Activated effector memory CD4-positive, alpha-beta T cell treated with Interleukin-2 at 50 U/mL for 16 hours (primary cell): ENCODE results near the gene MRPL28.
"Not testable (repeated sequence)": the region's sequence is repeated elsewhere in the genome, so short reads cannot be mapped to it uniquely, and the experiment has no call there.

ENCODE experiments used
- DNase-seq: peaks from one replicate; pipeline ENCODE4 v3.0.0-alpha.2; 2020

The MRPL28 gene

DNA sequence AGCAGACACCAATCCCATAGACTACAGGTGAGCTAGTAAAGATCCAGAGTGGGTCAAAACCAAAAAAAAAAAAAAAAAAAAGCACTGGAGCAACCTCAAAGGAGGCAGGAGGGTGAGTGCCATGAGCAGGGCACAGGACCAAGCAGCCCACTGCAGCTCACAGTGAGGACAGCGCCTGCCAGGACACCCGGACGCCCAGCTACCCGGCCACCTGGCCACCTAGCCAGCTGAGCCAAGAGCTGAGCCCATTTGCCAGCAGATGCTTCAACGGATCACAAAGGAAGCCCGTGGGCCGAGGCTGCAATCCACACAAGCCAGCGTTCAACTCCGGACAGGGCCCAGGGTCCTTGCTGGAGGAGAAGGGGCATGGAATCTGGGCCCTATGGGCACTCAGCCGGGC, 32.9 kb downstream of the MRPL28 start:
- DNase-seq, result no peak

DNA sequence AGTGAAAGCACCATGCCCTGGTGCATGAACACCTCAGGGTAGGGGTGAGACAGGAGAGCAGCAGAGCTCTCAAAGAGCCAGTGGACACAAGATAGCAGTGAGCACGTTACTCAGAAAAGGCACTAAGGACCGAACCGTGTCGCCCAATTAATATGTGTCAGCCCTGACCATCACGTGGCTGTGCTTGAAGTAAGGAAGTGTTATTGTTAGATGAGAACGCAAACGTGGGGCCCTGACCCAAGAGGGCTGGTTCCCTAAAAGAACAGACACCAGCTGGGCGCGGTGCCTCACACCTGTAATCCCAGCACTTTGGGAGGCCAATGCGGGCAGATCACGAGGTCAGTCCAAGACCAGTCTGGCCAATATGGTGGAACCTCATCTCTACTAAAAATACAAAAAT, 34.1 kb downstream of the MRPL28 start:
- no peak for DNase-seq

DNA sequence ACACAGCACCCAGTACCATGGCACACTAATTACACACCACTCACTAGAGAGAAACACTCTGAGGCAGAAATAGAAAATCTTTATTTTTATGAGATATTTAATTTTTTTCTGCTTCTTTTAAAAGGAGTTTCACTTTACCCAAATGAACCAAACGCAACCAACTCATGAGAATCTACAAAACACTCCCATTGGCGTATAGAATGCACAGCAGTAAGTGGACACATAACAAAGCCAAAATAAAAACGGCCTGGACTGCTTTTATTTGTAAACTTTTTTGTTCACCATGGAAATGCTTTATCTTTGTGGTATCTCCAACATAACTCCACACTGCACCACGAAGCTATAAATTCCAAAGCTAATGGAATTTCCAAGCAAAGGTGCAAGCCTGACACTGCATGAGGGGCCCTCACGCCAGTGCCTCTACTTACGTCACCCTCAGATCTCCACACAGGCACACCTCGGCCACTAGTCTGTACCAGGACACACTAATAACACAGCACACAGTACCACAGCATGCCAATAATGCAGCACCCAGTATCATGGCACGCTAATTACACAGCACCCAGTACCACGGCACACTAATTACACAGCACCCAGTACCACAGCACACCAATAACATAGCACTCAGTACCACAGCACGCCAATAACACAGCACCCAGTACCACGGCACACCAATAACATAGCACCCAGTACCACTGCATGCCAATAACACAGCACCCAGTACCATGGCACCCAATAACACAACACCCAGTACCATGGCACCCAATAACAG, 35.3 kb downstream of the MRPL28 start:
- not testable (repeated sequence) for DNase-seq

DNA sequence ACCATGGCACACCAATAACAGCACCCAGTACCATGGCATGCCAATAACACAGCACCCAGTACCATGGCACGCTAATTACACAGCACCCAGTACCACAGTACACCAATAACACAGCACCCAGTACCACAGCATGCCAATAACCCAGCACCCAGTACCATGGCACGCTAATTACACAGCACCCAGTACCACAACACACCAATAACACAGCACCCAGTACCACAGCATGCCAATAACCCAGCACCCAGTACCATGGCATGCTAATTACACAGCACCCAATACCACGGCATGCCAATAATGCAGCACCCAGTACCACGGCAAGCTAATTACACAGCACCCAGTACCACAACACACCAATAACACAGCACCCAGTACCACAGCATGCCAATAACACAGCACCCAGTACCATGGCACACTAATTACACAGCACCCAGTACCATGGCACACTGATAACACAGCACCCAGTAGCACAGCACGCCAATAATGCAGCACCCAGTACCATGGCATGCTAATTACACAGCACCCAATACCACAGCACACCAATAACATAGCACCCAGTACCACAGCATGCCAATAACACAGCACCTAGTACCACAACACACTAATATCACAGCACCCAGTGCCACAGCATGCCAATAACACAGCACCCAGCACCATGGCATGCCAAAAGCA, 36.0 kb downstream of the MRPL28 start:
- DNase-seq, result not testable (repeated sequence)

- DNase-seq, result no peak
Measured at GRCh38 chr16:333406-334094, 36.8 kb downstream of the MRPL28 start.

GRCh38 chr16:331181-331814, 39.0 kb downstream of the MRPL28 start:
- not testable (repeated sequence) for DNase-seq

DNA sequence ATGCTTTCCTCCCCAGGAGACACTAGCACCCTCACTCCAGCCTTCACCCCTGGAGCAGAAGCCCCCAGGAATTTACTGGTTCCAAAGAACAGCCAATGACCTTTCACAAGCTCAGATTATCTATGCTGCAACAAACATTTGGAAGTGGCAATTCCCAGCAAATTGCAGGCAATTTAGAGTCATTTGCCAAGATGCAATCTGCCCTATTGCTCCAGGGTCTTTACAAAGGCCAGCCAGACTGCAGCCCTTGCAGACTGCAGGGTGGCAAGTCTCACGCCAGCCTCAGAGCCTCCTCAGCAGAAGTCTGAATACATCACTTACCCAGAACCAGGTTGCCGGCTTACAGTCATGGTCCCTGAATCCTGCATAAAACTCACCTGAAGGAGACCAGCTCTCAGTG, 39.6 kb downstream of the MRPL28 start:
- DNase-seq, result no peak

DNA sequence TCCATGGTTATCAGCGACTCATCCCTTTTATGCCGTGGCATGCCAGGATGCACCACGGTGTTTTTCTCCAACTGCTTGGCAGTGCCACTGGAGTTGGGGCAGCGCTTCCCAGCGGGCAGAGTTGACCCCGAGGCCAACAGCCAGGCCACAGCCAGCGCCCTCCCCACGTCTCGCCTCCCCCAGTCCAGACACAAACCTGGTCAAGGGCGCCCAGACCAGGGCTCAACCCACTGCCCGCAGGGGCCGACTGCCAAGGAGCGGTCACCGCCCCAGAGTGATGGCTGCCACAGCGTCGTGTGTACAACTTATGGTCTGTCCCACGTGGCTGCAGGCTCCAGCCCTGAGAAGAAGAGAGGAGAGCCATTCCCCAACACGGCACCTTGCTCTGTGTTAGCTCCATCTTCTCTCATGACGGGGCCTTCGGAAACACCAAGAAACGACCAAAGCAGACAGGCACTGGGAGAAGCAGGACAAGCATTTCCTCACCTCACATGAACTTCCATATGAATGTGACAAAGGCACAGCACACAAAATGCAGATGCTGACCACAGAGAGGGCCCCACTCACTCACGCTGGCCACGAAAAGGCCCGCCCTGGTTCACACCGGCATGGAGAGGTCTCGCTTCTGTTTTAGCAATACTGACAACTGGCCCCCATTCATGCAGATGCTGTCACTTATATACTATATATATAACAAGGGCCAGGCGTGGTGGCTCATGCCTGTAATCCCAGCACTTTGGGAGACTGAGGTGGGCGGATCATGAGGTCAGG, 44.8 kb downstream of the MRPL28 start:
- no peak for DNase-seq

GRCh38 chr16:324451-325334, 45.6 kb downstream of the MRPL28 start:
- peak; percentile 67 for DNase-seq

GRCh38 chr16:324201-324450, 46.2 kb downstream of the MRPL28 start:
- DNase-seq, result no peak

DNA sequence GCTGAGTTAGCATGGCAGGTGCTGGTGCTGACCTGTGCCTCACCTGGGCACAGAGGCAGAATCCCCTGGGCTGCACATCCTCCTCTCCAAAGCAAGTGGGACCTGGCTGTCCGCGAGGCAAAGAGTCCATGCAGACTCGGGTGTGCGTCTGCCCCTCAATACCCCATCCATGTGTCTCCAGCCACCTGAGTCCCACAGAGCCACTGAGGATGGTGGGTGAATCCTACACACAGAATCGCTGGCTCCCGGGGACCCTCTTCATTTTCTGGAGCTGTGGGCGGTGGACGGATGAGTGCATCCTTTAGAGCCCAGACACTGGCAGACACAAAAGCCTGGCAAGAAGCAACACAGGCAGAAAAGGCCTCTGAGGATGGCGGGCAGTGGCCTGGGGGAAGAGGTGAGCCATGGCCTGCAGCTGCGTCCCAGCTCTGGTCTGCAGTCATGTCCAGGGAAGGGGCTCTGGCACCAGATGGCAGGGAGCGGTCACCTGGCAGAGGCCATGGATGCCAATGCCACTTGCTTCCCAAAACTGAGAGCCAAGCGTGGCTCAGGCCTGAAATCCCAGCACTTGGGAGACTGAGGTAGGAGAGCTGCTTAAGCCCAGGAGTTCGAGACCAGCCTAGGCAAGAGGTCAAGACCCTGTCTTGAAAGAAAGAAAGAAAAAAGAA, 47.7 kb downstream of the MRPL28 start:
- DNase-seq, result no peak

GRCh38 chr16:321532-321931, 48.8 kb downstream of the MRPL28 start:
- DNase-seq, result no peak

DNA sequence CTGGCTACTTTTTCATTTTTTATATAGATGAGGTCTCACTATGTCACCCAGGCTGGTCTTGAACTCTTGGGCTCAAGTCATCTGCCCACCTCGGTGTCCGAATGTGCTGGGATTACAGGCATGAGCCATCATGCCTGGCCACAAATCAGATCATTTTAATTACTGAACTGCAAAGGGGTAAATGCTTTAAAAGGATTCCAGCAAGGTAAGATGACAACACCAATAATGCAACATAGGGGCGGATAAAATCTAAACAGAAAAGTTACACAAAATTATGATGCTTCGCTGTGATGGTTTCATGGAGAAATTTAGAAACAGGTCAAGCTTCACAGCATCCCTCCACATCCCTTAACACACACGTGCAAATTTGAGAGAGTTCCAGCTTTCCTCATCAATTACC, 50.1 kb downstream of the MRPL28 start:
- no peak for DNase-seq

DNA sequence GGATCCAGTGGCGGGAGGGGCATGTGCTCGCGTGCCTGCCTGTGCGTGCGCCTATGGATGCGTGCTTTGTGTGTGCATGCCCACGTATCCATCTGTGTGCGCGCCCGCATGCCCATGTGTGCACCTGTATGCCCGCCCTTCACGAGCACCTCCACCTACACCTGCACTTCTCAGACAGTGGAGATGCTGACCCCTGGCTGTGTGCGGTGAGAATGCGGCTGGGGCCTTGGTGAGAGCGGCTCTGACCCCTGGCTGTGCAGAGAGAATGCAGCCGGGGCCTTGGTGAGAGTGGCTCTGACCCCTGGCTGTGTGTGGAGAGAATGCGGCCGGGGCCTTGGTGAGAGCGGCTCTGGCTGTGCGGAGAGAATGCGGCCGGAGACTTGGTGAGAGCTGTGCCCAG, 51.7 kb downstream of the MRPL28 start:
- DNase-seq, result no peak

- DNase-seq, result no peak
Measured at GRCh38 chr16:317583-317982, 52.8 kb downstream of the MRPL28 start.
